Mammary epithelial cell (primary cell): ENCODE data around the gene FUBP3.

Experiments
- EZH2 ChIP-seq: IDR thresholded peaks from 2 replicates; pipeline ENCODE4 v1.6.1; 2012; ENCODE audit warnings: low read length, inconsistent platforms, borderline replicate concordance
- TF ChIP-seq, protein P1 (sequence below), 2 donors: IDR thresholded peaks in 1 of 2; conservative IDR thresholded peaks in 1 of 2; 2 replicates each; pipeline ENCODE4 v1.5.1; 2011 to 2012; ENCODE audit warnings: inconsistent platforms in 2 of 2, low read length in 2 of 2, mild to moderate bottlenecking in 2 of 2, control low read depth in 1 of 2, low read depth in 1 of 2; ENCODE audit not compliant: insufficient read depth in 1 of 2; ENCODE audit errors: extremely low read depth in 1 of 2

- TF ChIP-seq EZH2, result no peak
- TF ChIP-seq, protein P1, sequence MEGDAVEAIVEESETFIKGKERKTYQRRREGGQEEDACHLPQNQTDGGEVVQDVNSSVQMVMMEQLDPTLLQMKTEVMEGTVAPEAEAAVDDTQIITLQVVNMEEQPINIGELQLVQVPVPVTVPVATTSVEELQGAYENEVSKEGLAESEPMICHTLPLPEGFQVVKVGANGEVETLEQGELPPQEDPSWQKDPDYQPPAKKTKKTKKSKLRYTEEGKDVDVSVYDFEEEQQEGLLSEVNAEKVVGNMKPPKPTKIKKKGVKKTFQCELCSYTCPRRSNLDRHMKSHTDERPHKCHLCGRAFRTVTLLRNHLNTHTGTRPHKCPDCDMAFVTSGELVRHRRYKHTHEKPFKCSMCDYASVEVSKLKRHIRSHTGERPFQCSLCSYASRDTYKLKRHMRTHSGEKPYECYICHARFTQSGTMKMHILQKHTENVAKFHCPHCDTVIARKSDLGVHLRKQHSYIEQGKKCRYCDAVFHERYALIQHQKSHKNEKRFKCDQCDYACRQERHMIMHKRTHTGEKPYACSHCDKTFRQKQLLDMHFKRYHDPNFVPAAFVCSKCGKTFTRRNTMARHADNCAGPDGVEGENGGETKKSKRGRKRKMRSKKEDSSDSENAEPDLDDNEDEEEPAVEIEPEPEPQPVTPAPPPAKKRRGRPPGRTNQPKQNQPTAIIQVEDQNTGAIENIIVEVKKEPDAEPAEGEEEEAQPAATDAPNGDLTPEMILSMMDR (conservative IDR thresholded peaks at IDR 0.05 in 1 of 2, IDR thresholded peaks at IDR 0.05 in 1 of 2; ENCODE audit: extremely low read depth in 1 of 2, insufficient read depth in 1 of 2, low read depth in 1 of 2, low read length in 2 of 2), result no peak
These were observed 18.8 kb downstream of the FUBP3 start for GRCh38 chr9:130598188-130598587.
